ENCODE results near the gene CTNND1. TPM values are rescaled to one million over a fixed set of nuclear protein-coding genes. Genes with fewer than 3 reads are reported as not detected.

CTNND1 gene
- total RNA-seq, 1 donor from 2014 or later: 181 TPM

- H3K27ac Mint-ChIP-seq (ENCODE audit: unreplicated experiment): no peak overlapping the region
- H3K27me3 Mint-ChIP-seq (ENCODE audit: unreplicated experiment): no peaks in the 10 kb centered on the region
- no peak for TF ChIP-seq CTCF (IDR thresholded peaks at IDR 0.05)
- H3K4me1 Mint-ChIP-seq (ENCODE audit: unreplicated experiment): peaks cover 62% of the 10 kb centered on the region
- H3K9me3 Mint-ChIP-seq (ENCODE audit: unreplicated experiment): no peaks in the 10 kb centered on the region
- H3K36me3 Mint-ChIP-seq (ENCODE audit: unreplicated experiment): peaks cover 9% of the 10 kb centered on the region
- no peak for DNase-seq (ENCODE audit: extremely low spot score, unreplicated experiment)
- H3K4me3 Mint-ChIP-seq (ENCODE audit: unreplicated experiment): no peak overlapping the region
Measured at GRCh38 chr11:57785072-57785471, 23.5 kb downstream of the CTNND1 start.

- Mint-ChIP-seq H3K36me3 (ENCODE audit: unreplicated experiment) (peaks cover 9% of the 10 kb centered on the region), H3K4me1 (ENCODE audit: unreplicated experiment) (peaks cover 51% of the 10 kb centered on the region), H3K27me3 (ENCODE audit: unreplicated experiment) (no peaks in the 10 kb centered on the region), H3K4me3 (ENCODE audit: unreplicated experiment) (no peak overlapping the region), H3K9me3 (ENCODE audit: unreplicated experiment) (no peaks in the 10 kb centered on the region), H3K27ac (ENCODE audit: unreplicated experiment) (peak overlapping the region; percentile 78)
- TF ChIP-seq CTCF (IDR thresholded peaks at IDR 0.05): no peak
- DNase-seq (ENCODE audit: extremely low spot score, unreplicated experiment): no peak
Measured at GRCh38 chr11:57786436-57786835, 24.8 kb downstream of the CTNND1 start.

GRCh38 chr11:57787006-57787604, 25.5 kb downstream of the CTNND1 start:
- peaks cover 49% of the 10 kb centered on the region for H3K4me1 Mint-ChIP-seq (ENCODE audit: unreplicated experiment)

GRCh38 chr11:57787920-57788702, 26.5 kb downstream of the CTNND1 start:
- Mint-ChIP-seq H3K27ac (ENCODE audit: unreplicated experiment) (peak overlapping the region; percentile 70), H3K4me3 (ENCODE audit: unreplicated experiment) (no peak overlapping the region), H3K9me3 (ENCODE audit: unreplicated experiment) (no peaks in the 10 kb centered on the region), H3K4me1 (ENCODE audit: unreplicated experiment) (peaks cover 54% of the 10 kb centered on the region), H3K36me3 (ENCODE audit: unreplicated experiment) (peaks cover 14% of the 10 kb centered on the region), H3K27me3 (ENCODE audit: unreplicated experiment) (no peaks in the 10 kb centered on the region)
- DNase-seq (ENCODE audit: extremely low spot score, unreplicated experiment): no peak
- no peak for TF ChIP-seq CTCF (IDR thresholded peaks at IDR 0.05)

More at GRCh38 chr11:57787006-57787604, 25.5 kb downstream of the CTNND1 start:
- H3K27me3 Mint-ChIP-seq (ENCODE audit: unreplicated experiment): no peaks in the 10 kb centered on the region
- TF ChIP-seq CTCF (IDR thresholded peaks at IDR 0.05): no peak
- H3K9me3 Mint-ChIP-seq (ENCODE audit: unreplicated experiment): no peaks in the 10 kb centered on the region
- DNase-seq (ENCODE audit: extremely low spot score, unreplicated experiment): no peak
- H3K27ac Mint-ChIP-seq (ENCODE audit: unreplicated experiment): peak overlapping the region; percentile 78
- H3K4me3 Mint-ChIP-seq (ENCODE audit: unreplicated experiment): no peak overlapping the region
- H3K36me3 Mint-ChIP-seq (ENCODE audit: unreplicated experiment): peaks cover 10% of the 10 kb centered on the region

GRCh38 chr11:57788703-57789088, 27.1 kb downstream of the CTNND1 start:
- no peak for DNase-seq (ENCODE audit: extremely low spot score, unreplicated experiment)
- H3K36me3 Mint-ChIP-seq (ENCODE audit: unreplicated experiment): peaks cover 15% of the 10 kb centered on the region
- peak overlapping the region; percentile 29 for H3K27ac Mint-ChIP-seq (ENCODE audit: unreplicated experiment)
- TF ChIP-seq CTCF (IDR thresholded peaks at IDR 0.05): no peak
- peaks cover 60% of the 10 kb centered on the region for H3K4me1 Mint-ChIP-seq (ENCODE audit: unreplicated experiment)
- no peaks in the 10 kb centered on the region for H3K9me3 Mint-ChIP-seq (ENCODE audit: unreplicated experiment)
- H3K27me3 Mint-ChIP-seq (ENCODE audit: unreplicated experiment): no peaks in the 10 kb centered on the region
- H3K4me3 Mint-ChIP-seq (ENCODE audit: unreplicated experiment): no peak overlapping the region
